GM12864 (cell line): Measurements from ENCODE around the gene HMG20A.
A peak's percentile ranks its signal among the peaks of the same experiment; 100 is the strongest.

Experiments
- DNase-seq: peaks from one replicate; pipeline ENCODE4 v3.0.0-alpha.2; 2011; ENCODE audit warnings: low read depth
- H3K4me3 ChIP-seq: 2 replicates; pipeline ENCODE4 v1.5.1; 2011; ENCODE audit warnings: mild to moderate bottlenecking, low read depth, low read length, control low read depth
- CTCF ChIP-seq: IDR thresholded peaks from 2 replicates; pipeline ENCODE4 v1.5.1; 2011; ENCODE audit warnings: low read depth, mild to moderate bottlenecking, moderate library complexity, low read length, control low read depth, inconsistent platforms; ENCODE audit errors: missing control alignments

Gene HMG20A

GRCh38 chr15:77489647-77490046 lies 69.0 kb downstream of the HMG20A start:
- no peak overlapping the region for H3K4me3 ChIP-seq
- DNase-seq: no peak
- TF ChIP-seq CTCF: no peak

DNA sequence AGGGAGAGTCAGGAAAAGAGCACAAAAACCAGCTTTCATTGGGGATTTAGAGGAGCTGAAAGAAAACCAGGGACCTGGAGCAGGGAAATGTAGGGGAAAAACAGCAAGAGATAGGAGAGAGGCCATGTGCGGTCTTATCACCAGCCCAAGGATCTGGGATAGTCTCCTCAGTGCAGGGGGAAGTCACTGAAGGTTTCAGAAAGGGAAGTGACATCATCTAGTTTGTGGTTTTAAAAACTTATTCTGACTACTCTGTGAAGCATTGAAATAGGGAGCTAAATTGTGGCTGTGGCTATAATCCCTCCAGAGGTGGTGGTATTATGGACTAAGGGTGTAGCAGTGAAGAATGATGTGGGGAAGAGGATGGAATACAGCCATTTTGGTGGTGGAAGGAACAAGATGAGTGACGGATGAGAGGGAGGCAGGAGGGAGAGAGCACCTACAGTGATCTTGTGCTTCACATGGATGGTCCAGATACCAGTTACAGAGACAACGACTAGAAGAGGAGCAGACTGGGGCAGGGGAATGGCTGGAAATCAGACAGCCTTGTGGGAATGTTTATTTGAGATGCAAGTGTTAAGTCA lies 72.7 kb downstream of the HMG20A start:
- peak; percentile 5 for DNase-seq
- no peak for TF ChIP-seq CTCF
- H3K4me3 ChIP-seq: no peak overlapping the region

- TF ChIP-seq CTCF: no peak
- H3K4me3 ChIP-seq: no peak overlapping the region
- DNase-seq: no peak
Observed at GRCh38 chr15:77494073-77494867, 73.6 kb downstream of the HMG20A start.

DNA sequence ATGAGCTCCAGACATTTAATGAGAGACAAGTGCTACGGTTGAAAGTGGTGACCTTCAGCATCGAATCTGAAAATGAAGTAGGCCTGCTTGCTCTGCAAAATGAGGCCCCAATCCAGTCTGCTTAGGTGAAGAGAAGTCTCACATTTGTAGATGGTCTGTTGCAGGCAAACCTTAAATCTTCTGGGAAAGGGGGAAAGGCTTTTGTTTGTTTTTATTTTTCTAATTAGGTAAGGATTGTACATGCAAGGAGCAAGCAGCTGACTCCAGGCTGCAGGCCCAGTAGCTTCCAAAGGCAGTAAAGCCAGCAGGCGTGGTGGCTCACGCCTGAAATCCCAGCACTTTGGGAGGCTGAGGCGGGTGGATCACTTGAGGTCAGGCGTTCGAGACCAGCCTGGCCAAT lies 74.3 kb downstream of the HMG20A start:
- no peak overlapping the region for H3K4me3 ChIP-seq
- no peak for DNase-seq
- TF ChIP-seq CTCF: no peak

DNA sequence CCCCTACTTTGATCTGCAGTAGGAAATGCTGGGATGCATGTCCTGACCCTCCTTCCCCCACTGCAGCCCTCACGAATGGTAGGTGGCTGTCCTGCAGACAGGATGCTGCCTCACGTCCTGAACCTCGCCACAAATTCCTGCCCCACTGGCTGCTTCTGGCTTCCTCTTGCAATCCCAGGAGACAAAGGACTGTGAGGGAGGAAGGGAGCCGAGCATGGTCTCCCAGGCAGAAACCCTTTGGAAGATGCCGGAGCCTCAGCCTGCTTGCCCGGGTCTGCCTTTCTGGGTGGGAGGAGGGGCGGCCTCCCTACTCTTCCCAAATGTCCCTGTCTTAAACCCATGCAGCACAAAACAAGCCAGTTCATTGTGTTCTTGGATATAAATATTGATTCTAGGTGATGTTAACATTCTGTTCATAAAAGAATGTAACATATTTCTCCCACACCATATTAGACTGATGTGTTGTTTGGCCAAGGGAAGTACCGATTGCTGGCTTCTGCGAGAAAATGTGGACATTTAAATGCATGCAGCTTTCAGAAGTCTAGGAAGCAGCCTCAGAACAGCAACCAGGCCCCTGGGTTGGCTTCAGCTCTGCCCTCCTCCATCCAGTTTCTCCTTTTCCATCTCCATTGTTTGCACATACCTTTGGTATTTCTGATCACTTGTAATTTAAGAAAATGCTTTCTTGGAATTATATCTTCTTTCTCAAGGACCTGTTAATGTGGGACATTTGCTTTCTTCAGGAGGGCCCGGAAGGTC lies 75.3 kb downstream of the HMG20A start:
- no peak overlapping the region for H3K4me3 ChIP-seq
- no peak for DNase-seq

GRCh38 chr15:77496715-77497109 lies 76.0 kb downstream of the HMG20A start:
- no peak overlapping the region for H3K4me3 ChIP-seq
- peak; percentile 95 for TF ChIP-seq CTCF
- DNase-seq: peak; percentile 12

More for the DNA sequence above, 75.3 kb downstream of the HMG20A start:
- no peak for TF ChIP-seq CTCF
